Skeletal muscle tissue (tissue), 4 donors: Measurements from ENCODE around the gene RAB20. TPM values are rescaled to one million over a fixed set of nuclear protein-coding genes. Genes with fewer than 3 reads are reported as not detected.
"Not testable (repeated sequence)": the region's sequence is repeated elsewhere in the genome, so short reads cannot be mapped to it uniquely, and the experiment has no call there.

Experiments used
- H3K27ac ChIP-seq: one replicate; pipeline ENCODE4 v1.7.0; 2013; ENCODE audit warnings: mild to moderate bottlenecking, low read depth, low read length, inconsistent platforms
- H3K27me3 ChIP-seq, 3 donors: one replicate each; pipeline ENCODE4 v1.7.0; 2013; ENCODE audit warnings: low read length in 3 of 3; ENCODE audit not compliant: control insufficient read depth in 3 of 3, insufficient read depth in 3 of 3
- H3K36me3 ChIP-seq, 3 donors: one replicate each; pipeline ENCODE4 v1.7.0; 2013; ENCODE audit warnings: low read length in 3 of 3; ENCODE audit not compliant: control insufficient read depth in 3 of 3, insufficient read depth in 3 of 3
- H3K4me1 ChIP-seq, 3 donors: one replicate each; pipeline ENCODE4 v1.7.0; 2013; ENCODE audit warnings: low read length in 3 of 3, mild to moderate bottlenecking in 3 of 3; ENCODE audit not compliant: control insufficient read depth in 3 of 3, insufficient read depth in 3 of 3
- H3K4me3 ChIP-seq, 3 donors: one replicate each; pipeline ENCODE4 v1.7.0; 2013; ENCODE audit warnings: low read length in 3 of 3
- H3K9ac ChIP-seq, 3 donors: one replicate each; pipeline ENCODE4 v1.7.0; 2013; ENCODE audit warnings: low read length in 3 of 3, mild to moderate bottlenecking in 3 of 3, moderate library complexity in 2 of 3, low read depth in 1 of 3
- H3K9me3 ChIP-seq, 3 donors: one replicate each; pipeline ENCODE4 v1.7.0; 2013; ENCODE audit warnings: low read length in 3 of 3; ENCODE audit not compliant: control insufficient read depth in 3 of 3
- total RNA-seq: library from RNA; depleted of rRNA; stranded (reverse); fragments of >200 nt; gene quantifications from one replicate; pipeline ENCODE4 v1.2.3, GENCODE V29; 2014
- donor health status: Osteomylitis.

Gene RAB20
- total RNA-seq, 1 donor from 2014 or later, result 7.3 TPM

DNA sequence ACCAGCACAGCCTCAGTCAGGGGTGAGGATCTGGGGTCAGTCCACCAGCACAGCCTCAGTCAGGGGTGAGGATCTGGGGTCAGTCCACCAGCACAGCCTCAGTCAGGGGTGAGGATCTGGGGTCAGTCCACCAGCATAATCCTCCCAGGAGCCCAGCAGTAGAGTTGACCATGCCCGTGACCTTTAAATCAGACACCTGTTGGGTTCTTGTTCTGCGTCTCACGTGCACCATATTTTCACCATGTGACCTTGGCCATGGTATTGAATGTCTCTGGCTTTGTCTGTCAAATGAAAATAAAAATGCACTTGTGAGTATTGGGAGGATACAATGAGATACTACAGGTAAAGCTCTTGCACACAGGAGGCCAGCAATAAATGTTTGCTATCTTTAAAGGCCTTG, 63.6 kb downstream of the RAB20 start:
- Histone ChIP-seq H3K27ac (peak overlapping the region; percentile 61), H3K4me1 (peaks cover 4 to 16% (median 11%) of the 10 kb centered on the region in 3 donors), H3K4me3 (peak overlapping the region in 1 of 3 donors; percentile 46), H3K36me3 (peaks cover 8 to 47% (median 46%) of the 10 kb centered on the region in 3 donors)
- H3K27me3 ChIP-seq, H3K9ac ChIP-seq, H3K9me3 ChIP-seq: not testable (repeated sequence)

DNA sequence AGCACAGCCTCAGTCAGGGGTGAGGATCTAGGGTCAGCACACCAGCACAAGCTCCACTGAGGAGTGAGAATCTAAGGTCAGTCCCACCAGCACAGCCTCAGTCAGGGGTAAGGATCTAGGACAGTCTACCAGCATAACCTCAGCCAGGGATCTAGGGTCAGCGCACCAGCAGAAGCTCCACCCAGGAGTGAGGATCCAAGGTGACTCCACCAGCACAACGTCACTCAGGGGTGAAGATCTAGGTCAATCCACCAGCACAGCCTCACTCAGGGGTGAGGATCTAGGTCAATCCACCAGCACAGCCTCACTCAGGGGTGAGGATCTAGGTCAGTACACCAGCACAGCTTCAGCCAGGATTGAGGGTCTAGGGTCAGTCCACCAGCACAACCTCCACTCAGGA, 64.5 kb downstream of the RAB20 start:
- H3K27me3 ChIP-seq, result no peaks in the 10 kb centered on the region
- H3K4me1 ChIP-seq, result peaks cover 4 to 16% (median 11%) of the 10 kb centered on the region in 3 donors
- no peak overlapping the region for H3K9ac ChIP-seq
- H3K27ac ChIP-seq, result no peak overlapping the region
- H3K36me3 ChIP-seq, result peaks cover 12 to 50% (median 45%) of the 10 kb centered on the region in 3 donors
- H3K4me3 ChIP-seq, result no peak overlapping the region
- H3K9me3 ChIP-seq, result peaks cover 0 to 4% (median 0%) of the 10 kb centered on the region in 3 donors

DNA sequence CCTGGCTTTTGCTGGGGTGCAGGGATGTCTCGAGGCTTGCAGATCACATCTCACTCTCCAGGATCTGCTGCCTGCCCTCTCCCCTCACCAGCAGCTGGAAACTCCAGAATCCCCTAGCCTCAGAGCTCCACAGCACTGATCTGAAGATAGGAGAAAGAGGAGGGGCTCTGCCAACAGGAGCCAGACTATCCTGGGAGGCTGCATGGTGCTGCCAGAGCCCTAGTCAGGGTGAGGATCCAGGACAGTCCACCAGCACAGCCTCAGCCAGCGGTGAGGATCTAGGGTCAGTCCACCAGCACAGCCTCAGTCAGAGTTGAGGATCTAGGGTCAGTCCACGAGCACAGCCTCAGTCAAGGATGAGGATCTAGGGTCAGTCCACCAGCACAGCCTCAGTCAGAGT, 65.2 kb downstream of the RAB20 start:
- peaks cover 20 to 48% (median 47%) of the 10 kb centered on the region in 3 donors for H3K36me3 ChIP-seq
- no peak overlapping the region for H3K9ac ChIP-seq
- peaks cover 4 to 16% (median 11%) of the 10 kb centered on the region in 3 donors for H3K4me1 ChIP-seq
- no peak overlapping the region for H3K27ac ChIP-seq
- H3K4me3 ChIP-seq, result no peak overlapping the region
- H3K27me3 ChIP-seq, result no peaks in the 10 kb centered on the region
- H3K9me3 ChIP-seq, result peaks cover 0 to 4% (median 0%) of the 10 kb centered on the region in 3 donors

DNA sequence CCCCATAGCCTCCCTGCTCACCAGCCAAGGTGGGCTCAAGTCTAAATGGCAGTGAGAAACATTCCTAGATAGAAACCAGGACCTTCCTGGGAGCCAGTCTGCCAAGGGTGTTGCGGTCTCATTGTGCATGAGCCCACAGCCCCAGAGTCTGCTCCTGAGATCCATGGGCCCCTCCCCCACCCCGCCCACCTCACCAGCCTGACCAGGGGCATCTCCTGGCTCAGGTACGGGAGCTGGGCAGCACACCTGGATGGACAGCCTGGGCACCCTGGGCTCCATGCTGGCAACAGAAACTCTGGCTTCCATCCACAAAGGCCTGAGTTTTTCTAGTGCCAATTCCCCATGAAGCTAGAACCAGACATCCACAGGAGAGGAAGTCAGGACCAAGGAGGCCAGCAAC, 65.6 kb downstream of the RAB20 start:
- H3K9me3 ChIP-seq, result peaks cover 0 to 4% (median 0%) of the 10 kb centered on the region in 3 donors
- no peak overlapping the region for H3K9ac ChIP-seq
- no peak overlapping the region for H3K27ac ChIP-seq
- H3K27me3 ChIP-seq, result no peaks in the 10 kb centered on the region
- H3K36me3 ChIP-seq, result peaks cover 21 to 48% (median 48%) of the 10 kb centered on the region in 3 donors
- H3K4me1 ChIP-seq, result peaks cover 4 to 16% (median 11%) of the 10 kb centered on the region in 3 donors
- no peak overlapping the region for H3K4me3 ChIP-seq

DNA sequence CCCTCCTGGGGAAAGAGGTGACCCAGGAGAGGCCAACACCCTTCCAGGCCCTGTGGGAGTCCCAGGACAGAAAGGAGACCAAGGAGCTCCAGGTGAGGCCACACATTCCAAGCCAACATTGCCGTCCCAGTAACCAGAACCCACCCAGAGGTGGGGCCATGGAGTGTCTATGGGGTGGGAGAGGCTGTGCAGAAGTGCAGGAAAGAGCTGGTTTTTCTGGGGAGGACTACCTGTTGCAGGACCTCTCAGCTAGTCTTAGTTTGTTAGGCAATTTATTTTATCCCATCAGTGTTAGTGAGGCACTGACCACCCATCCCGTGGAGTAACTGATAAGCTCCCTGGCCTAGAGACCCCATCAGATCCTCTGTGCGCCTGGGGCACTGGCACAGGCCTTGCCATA, 66.1 kb downstream of the RAB20 start:
- Histone ChIP-seq H3K9ac (no peak overlapping the region), H3K36me3 (peaks cover 21 to 47% (median 47%) of the 10 kb centered on the region in 3 donors), H3K4me3 (no peak overlapping the region), H3K4me1 (peaks cover 4 to 16% (median 11%) of the 10 kb centered on the region in 3 donors), H3K9me3 (no peaks in the 10 kb centered on the region), H3K27me3 (no peaks in the 10 kb centered on the region), H3K27ac (no peak overlapping the region)

DNA sequence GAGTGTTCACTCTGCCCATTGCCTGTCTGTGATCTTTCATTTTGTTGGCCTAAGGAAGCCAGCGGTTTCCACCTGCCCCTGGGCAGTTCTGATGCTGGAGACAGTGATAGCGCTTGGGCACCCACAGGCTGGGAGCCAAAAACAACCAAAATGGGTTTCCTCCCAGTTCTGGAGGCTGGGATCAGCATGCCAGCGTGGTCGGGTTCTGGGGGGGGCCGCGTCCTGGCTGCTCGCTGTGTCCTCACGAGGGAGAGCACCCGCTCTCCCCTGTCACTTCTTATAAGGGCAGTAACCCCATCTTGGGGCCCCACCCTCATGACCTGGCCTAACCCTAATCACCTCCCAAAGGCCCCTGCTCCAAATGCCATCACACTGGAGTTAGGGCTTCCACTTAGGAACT, 67.9 kb downstream of the RAB20 start:
- no peak overlapping the region for H3K9ac ChIP-seq
- no peaks in the 10 kb centered on the region for H3K27me3 ChIP-seq
- H3K9me3 ChIP-seq, result no peaks in the 10 kb centered on the region
- H3K27ac ChIP-seq, result no peak overlapping the region
- H3K4me1 ChIP-seq, result peaks cover 4 to 12% (median 8%) of the 10 kb centered on the region in 3 donors
- H3K4me3 ChIP-seq, result no peak overlapping the region
- H3K36me3 ChIP-seq, result peaks cover 21 to 52% (median 46%) of the 10 kb centered on the region in 3 donors

DNA sequence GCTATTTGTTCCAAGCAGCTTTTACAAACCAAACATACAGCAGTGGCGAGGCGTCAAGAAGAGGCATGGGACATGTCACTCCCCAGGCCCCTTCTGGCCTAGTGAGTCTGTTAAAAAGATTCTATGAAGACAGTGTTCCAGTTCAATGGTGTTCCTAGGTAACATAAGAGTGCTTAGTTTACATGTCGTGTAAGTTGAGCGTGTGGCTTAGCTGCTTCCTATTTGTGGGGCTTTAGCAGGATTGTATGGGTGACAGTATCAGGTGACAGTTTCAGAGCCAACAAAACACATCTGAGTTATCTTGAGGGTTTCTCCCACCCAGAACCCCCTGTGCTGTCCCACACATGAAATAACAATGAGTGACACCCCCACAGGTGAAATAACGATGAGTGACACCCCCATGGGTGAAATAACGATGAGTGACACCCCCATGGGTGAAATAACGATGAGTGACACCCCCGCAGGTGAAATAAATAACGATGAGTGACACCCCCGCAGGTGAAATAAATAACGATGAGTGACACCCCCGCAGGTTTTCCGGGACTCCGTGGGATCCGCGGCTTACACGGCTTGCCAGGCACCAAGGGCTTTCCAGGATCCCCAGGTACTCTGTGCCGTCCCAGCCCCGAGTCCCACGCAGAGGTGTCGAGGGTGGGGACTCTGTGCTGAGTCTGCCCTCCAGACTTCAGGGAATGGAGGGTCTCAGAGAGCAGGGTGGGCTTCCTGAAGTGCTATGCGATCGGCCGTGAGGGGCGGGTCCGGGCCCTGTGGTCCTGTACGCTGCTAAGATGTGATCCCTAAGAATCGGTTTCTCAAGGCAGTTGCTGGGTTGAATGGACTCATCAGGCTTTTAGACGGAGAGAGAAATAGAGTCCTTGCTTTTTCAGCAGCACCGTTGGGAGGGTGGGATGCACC, 68.6 kb downstream of the RAB20 start:
- no peaks in the 10 kb centered on the region for H3K27me3 ChIP-seq
- peaks cover 0 to 5% (median 1%) of the 10 kb centered on the region in 3 donors for H3K4me1 ChIP-seq
- H3K27ac ChIP-seq, result no peak overlapping the region
- no peak overlapping the region for H3K4me3 ChIP-seq
- H3K9ac ChIP-seq, result no peak overlapping the region
- no peaks in the 10 kb centered on the region for H3K9me3 ChIP-seq
- H3K36me3 ChIP-seq, result peaks cover 21 to 50% (median 47%) of the 10 kb centered on the region in 3 donors

DNA sequence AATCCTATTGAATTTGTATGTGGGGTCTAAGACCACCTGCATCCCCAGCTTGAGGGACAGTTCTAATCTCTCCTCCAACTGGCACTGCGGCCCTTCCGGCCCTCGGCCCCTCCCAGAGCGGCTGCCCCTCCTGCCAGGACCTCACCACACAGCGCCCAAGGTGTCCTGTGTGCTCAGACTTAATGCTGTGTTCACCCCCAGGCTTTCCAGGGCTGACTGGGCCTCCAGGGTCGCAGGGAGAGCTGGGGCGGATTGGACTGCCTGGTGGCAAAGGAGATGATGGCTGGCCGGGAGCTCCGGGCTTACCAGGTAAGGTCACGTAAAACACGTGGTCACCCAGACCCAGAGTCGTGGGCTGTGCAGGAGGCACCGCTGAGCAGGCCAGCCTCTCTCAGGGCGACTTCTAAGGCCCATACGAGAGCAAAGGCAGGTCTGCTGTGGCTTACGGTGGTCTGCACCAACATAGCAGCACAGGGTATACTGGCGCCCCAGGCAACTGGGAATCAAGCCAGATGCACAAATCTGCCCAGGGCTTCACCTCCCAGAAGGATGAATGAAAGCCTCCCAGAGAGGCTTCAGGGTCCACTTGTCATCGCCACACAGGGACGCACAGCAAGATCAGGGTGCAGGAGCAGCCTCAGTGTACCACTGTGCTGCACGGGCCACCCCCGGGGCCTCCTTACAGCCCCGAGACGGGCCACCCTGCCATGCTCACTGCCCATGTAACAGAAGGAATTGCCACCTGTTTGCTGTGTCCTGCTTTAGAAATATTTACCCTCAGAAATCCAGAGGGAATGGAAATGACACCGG, 69.4 kb downstream of the RAB20 start:
- H3K9ac ChIP-seq, result no peak overlapping the region
- H3K27me3 ChIP-seq, result no peaks in the 10 kb centered on the region
- H3K4me1 ChIP-seq, result no peaks in the 10 kb centered on the region
- H3K4me3 ChIP-seq, result no peak overlapping the region
- no peak overlapping the region for H3K27ac ChIP-seq
- H3K36me3 ChIP-seq, result peaks cover 21 to 47% (median 44%) of the 10 kb centered on the region in 3 donors
- H3K9me3 ChIP-seq, result no peaks in the 10 kb centered on the region

DNA sequence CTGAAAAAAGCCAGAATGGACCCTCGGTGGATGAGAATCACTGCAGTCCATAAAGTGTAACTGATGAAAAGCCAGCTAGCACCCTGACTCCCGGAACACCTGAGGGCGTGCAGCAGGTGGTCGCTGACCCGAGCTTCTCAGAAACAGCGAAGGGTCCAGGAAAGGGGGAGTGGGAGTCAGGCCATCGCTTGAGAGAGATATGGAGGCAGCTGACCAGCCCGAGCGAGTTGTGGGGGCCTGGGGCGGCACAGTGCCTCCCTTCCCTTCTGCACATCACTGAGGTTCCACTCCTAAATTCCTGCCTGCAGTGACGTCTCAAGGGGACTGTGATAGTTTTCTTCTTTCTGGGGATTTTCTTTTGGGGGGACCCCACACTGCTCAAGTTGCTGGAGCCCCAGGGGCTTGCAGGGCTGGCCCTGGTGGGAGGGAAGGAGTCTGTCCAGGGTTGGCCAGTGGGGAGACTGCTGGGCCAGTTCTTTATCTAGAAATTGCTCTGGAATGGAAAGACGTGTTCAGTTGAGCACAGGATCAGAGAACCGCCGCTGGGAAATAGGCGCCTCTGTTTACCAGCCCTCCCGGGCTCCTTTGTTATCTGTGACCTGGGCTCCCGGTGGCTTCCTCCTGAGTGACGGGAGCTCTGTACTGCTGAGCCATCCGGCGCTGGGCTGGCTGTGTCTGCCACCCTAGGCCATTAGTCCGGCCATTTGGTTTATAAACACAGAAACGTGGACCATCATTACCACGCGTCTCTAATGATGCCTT, 71.3 kb downstream of the RAB20 start:
- H3K27me3 ChIP-seq, result no peaks in the 10 kb centered on the region
- H3K9ac ChIP-seq, result no peak overlapping the region
- H3K36me3 ChIP-seq, result peaks cover 17 to 34% (median 31%) of the 10 kb centered on the region in 3 donors
- no peak overlapping the region for H3K27ac ChIP-seq
- H3K9me3 ChIP-seq, result no peaks in the 10 kb centered on the region
- H3K4me1 ChIP-seq, result no peaks in the 10 kb centered on the region
- no peak overlapping the region for H3K4me3 ChIP-seq
